ENCODE measurements around the gene PNPLA5. TPM values are rescaled to one million over a fixed set of nuclear protein-coding genes. Genes with fewer than 3 reads are reported as not detected.

PNPLA5 gene
- total and polyA plus RNA-seq, 9 of the 15 experiments (the other 6 are each of a cell fraction or from before 2014, with no cell fraction given), result not detected

DNA sequence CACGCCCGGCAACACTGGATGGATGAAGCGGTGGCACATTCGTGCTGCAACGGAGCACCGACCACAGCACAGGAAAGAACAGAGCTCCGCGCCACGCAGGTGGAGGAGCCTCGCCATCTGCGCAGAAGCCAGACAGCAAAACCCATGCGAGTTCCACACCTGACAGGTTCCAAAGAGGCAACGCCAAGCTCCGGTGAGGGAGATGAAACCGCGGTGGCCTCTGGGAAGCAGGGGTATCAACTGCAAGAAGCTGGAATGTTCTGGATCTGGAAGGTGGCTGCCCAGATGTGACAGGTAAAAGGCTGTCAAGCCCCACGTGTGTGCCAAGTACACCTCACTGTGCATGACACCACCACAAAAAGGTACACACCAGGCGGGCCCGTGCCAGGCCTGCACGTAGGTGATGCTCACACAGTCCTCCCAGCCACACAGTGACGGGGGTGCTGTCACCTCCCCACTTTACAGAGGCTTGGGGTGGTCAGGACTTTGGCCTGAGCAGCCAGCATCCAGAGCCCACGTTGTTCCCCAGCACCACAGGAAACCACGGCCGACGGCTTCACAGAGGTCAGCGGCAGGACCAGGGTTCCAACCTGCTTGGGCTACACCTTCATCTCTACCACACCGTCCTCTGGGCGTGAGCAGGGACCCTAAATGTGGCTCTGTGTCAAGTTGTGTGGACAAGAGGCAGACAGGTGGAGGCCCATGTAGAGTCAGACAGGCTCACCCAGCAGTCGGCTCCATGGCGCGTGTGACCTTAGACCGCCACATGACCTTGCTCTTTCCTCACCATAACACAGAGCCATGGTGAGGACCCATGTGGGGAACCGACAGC, 60.0 kb downstream of the PNPLA5 start (continued):
- TF ChIP-seq, protein P1, sequence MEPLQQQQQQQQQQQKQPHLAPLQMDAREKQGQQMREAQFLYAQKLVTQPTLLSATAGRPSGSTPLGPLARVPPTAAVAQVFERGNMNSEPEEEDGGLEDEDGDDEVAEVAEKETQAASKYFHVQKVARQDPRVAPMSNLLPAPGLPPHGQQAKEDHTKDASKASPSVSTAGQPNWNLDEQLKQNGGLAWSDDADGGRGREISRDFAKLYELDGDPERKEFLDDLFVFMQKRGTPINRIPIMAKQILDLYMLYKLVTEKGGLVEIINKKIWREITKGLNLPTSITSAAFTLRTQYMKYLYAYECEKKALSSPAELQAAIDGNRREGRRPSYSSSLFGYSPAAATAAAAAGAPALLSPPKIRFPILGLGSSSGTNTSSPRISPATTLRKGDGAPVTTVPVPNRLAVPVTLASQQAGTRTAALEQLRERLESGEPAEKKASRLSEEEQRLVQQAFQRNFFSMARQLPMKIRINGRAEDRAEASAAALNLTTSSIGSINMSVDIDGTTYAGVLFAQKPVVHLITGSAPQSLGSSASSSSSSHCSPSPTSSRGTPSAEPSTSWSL (CRISPR knock-in tag; IDR thresholded peaks at IDR 0.05; ENCODE audit: borderline replicate concordance), result no peak
- TF ChIP-seq KLF10 (CRISPR knock-in tag; IDR thresholded peaks at IDR 0.05), result no peak

DNA sequence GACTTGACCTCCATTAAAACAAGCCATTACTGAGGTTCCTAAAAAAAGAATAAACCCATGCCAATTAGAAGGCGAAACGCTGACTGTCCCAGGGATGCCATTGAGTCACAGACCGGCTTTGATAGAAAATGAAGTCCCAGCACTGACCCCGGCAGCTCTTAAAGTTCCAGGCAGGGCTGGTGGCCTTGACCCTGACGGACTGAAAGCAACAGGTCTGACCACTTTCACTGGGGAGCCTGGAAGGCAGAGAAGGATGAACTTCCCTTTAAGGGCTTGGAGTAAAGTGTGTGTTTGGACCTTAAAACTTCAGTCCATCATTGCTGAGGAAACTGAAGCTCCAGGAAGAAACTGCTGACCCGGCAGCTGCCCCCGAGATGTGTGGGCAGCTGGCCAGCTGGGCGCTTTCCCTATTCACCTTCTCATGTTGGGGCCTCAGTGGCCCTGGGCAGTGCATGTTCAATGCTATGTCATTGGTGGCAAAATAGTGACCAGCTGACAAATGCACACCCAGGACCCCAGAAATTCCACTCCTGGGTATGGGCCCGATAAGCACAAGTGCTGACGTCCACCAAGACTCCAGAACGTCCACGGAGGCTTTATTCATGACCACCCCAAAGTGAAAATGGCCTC, 60.8 kb downstream of the PNPLA5 start:
- no peak for FAIRE-seq
- H3K9ac ChIP-seq (ENCODE audit: insufficient read depth in 1 of 2, low read depth in 2 of 2, low read length in 2 of 2), result no peak overlapping the region
- H3K9me1 ChIP-seq (ENCODE audit: control insufficient read depth, insufficient read depth, low read length), result no peaks in the 10 kb centered on the region
- TF ChIP-seq, protein P2, sequence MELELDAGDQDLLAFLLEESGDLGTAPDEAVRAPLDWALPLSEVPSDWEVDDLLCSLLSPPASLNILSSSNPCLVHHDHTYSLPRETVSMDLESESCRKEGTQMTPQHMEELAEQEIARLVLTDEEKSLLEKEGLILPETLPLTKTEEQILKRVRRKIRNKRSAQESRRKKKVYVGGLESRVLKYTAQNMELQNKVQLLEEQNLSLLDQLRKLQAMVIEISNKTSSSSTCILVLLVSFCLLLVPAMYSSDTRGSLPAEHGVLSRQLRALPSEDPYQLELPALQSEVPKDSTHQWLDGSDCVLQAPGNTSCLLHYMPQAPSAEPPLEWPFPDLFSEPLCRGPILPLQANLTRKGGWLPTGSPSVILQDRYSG (tag; conservative IDR thresholded peaks at IDR 0.05; ENCODE audit: low read depth), result no peak
- WGBS (ENCODE audit: insufficient coverage, low coverage, missing lambda C conversion rate), result 4% methylated on average over 11 of the region's 12 CpGs
- no TSS peak for BruUV-seq (replicated peaks)
- intact Hi-C loops (cut with micrococcal nuclease) (no loop called here), in situ Hi-C loops (cut with MboI) (no loop called here)
- DNase-seq (ENCODE audit: extremely low read depth in 1 of 4, low spot score in 3 of 4), result no peak
- no peaks in the 10 kb centered on the region for H3K79me2 ChIP-seq (ENCODE audit: control insufficient read depth, insufficient read depth, low read length)
- no peaks in the 10 kb centered on the region for H3K36me3 ChIP-seq (ENCODE audit: control insufficient read depth, insufficient read depth, low read length)
- ATAC-seq, result no peak
- CTCF ChIA-PET (ENCODE audit: low intra/inter-chr PET ratio), result no interaction called here
- H4K20me1 ChIP-seq (replicated peaks; ENCODE audit: control insufficient read depth, insufficient read depth, low read length), result no peaks in the 10 kb centered on the region; the same call in 1 of the 2 replicates
- H3K9me3 ChIP-seq (replicated peaks; ENCODE audit: control insufficient read depth, insufficient read depth, low read depth, low read length), result no peaks in the 10 kb centered on the region
- H3K27ac ChIP-seq (ENCODE audit: extremely low read depth, low read depth, low read length), result no peak overlapping the region
- no peak overlapping the region for H3K4me3 ChIP-seq
- no peak overlapping the region for H2AFZ ChIP-seq (ENCODE audit: low read depth, low read length)
- no peak overlapping the region for H3K4me2 ChIP-seq (ENCODE audit: insufficient read depth, low read length)
- H3K27me3 ChIP-seq (ENCODE audit: control insufficient read depth in 2 of 2, insufficient read depth in 2 of 2, low read length in 2 of 2), result peaks cover 0 to 39% of the 10 kb centered on the region in 2 experiments; a peak in 4 of 5 replicates
- POLR2A ChIA-PET, result no interaction called here
- no peaks in the 10 kb centered on the region; a peak in 1 of 5 replicates for H3K4me1 ChIP-seq (replicated peaks in 1 of 2; ENCODE audit: control insufficient read depth in 2 of 2, insufficient read depth in 2 of 2, low read length in 2 of 2)
